HepG2 (cell line): ENCODE results near the gene CCNA2. TPM values are rescaled to one million over a fixed set of nuclear protein-coding genes. Genes with fewer than 3 reads are reported as not detected.
A peak's percentile ranks its signal among the peaks of the same experiment; 100 is the strongest.

Experiments
- ARID2 ChIP-seq: sonication (generic); formaldehyde crosslinking; IDR thresholded peaks from 2 replicates; pipeline ENCODE4 v1.8.1; 2022; ENCODE audit warnings: mild to moderate bottlenecking, missing genetic modification reagents, borderline replicate concordance
- CBX5 ChIP-seq: sonication (generic); formaldehyde crosslinking; IDR thresholded peaks from 2 replicates; pipeline ENCODE4 v1.4.0; 2020; ENCODE audit warnings: missing genetic modification reagents, borderline replicate concordance
- CEBPG ChIP-seq: IDR thresholded peaks from 2 replicates; pipeline ENCODE4 v1.6.1; 2016
- EP300 ChIP-seq, 3 experiments: sonication (generic) in 1 of 3; formaldehyde crosslinking in 1 of 3; IDR thresholded peaks; 2 replicates each; pipeline versions ENCODE4 v1.5.1 to v1.6.1; 2011 to 2020; ENCODE audit warnings: low read depth in 2 of 3, low read length in 2 of 3, borderline replicate concordance in 1 of 3, improper control_type of control experiment in 1 of 3, mild to moderate bottlenecking in 1 of 3, missing genetic modification reagents in 1 of 3, moderate library complexity in 1 of 3
- GATA4 ChIP-seq: sonication (generic); IDR thresholded peaks from 2 replicates; pipeline ENCODE4 v1.6.1; 2016; ENCODE audit warnings: antibody characterized with exemption, low read depth, borderline replicate concordance
- HMG20B ChIP-seq: conservative IDR thresholded peaks from 2 replicates; pipeline ENCODE4 v1.6.1; 2016; ENCODE audit warnings: missing genetic modification reagents, missing compliant biosample characterization
- HOXD1 ChIP-seq: sonication (generic); formaldehyde crosslinking; IDR thresholded peaks from 2 replicates; pipeline ENCODE4 v1.5.0; 2020; ENCODE audit warnings: missing genetic modification reagents
- JDP2 ChIP-seq: sonication (generic); formaldehyde crosslinking; IDR thresholded peaks from 2 replicates; pipeline ENCODE4 v1.8.1; 2022; ENCODE audit warnings: missing genetic modification reagents, borderline replicate concordance
- KDM5A ChIP-seq: fragments of 200-600 bp; sonication (generic); IDR thresholded peaks from 2 replicates; pipeline ENCODE4 v1.7.0; 2018; ENCODE audit warnings: antibody characterized with exemption, mild to moderate bottlenecking, low read length, borderline replicate concordance
- PATZ1 ChIP-seq: sonication (generic); formaldehyde crosslinking; IDR thresholded peaks from 2 replicates; pipeline ENCODE4 v1.4.0; 2020; ENCODE audit warnings: missing genetic modification reagents
- SMAD3 ChIP-seq: sonication (generic); formaldehyde crosslinking; IDR thresholded peaks from 2 replicates; pipeline ENCODE4 v1.4.0; 2020; ENCODE audit warnings: missing genetic modification reagents
- THAP11 ChIP-seq: IDR thresholded peaks from 2 replicates; pipeline ENCODE4 v1.6.1; 2016; ENCODE audit warnings: missing biosample characterization, missing genetic modification reagents
- ZFP90 ChIP-seq: sonication (generic); formaldehyde crosslinking; IDR thresholded peaks from 2 replicates; pipeline ENCODE4 v1.8.0; 2022; ENCODE audit warnings: missing genetic modification reagents, mild to moderate bottlenecking, inconsistent platforms, borderline replicate concordance
- ZHX1 ChIP-seq: sonication (generic); formaldehyde crosslinking; IDR thresholded peaks from 2 replicates; pipeline ENCODE4 v1.8.1; 2022; ENCODE audit warnings: low read depth, mild to moderate bottlenecking, missing genetic modification reagents
- ZNF143 ChIP-seq: sonication (generic); formaldehyde crosslinking; IDR thresholded peaks from 2 replicates; pipeline ENCODE4 v1.4.0; 2020; ENCODE audit warnings: missing genetic modification reagents
- ZNF292 ChIP-seq: sonication (generic); formaldehyde crosslinking; IDR thresholded peaks from 2 replicates; pipeline ENCODE4 v1.8.1; 2022; ENCODE audit warnings: mild to moderate bottlenecking, low read depth, missing genetic modification reagents, borderline replicate concordance
- polyA plus RNA-seq, 8 experiments: library from polyadenylated mRNA; depleted of rRNA in 3 of 8; stranded (reverse) in 7 of 8; unstranded in 1 of 8; fragments of >200 nt; fragmentation: Illumina TruSeq in 4 of 8; extraction: Trizol in 4 of 8; gene quantifications; 2 replicates each; pipeline versions ENCODE4 v1.2.1 to v1.2.3, GENCODE V29; 2011 to 2016; ENCODE audit warnings: low read depth in 4 of 8, missing spikeins in 1 of 8, mixed read lengths in 1 of 8; ENCODE audit not compliant: insufficient read depth in 1 of 8
- total RNA-seq, 5 experiments: library from RNA; depleted of rRNA; stranded (reverse); fragments of >200 nt; fragmentation: Illumina TruSeq; extraction: Trizol; gene quantifications; 2 replicates each; pipeline ENCODE4 v1.2.3, GENCODE V29; 2016; ENCODE audit warnings: low read depth in 1 of 5
- TF ChIP-seq, protein P1 (sequence below): sonication (generic); formaldehyde crosslinking; IDR thresholded peaks from 2 replicates; pipeline ENCODE4 v1.4.0; 2020; ENCODE audit warnings: missing genetic modification reagents, low read depth, mild to moderate bottlenecking, borderline replicate concordance
- TF ChIP-seq, protein P2 (sequence below): sonication (generic); formaldehyde crosslinking; IDR thresholded peaks from 2 replicates; pipeline ENCODE4 v1.4.0; 2020; ENCODE audit warnings: missing genetic modification reagents
- TF ChIP-seq, protein P3 (sequence below): sonication (generic); formaldehyde crosslinking; IDR thresholded peaks from 2 replicates; pipeline ENCODE4 v1.9.0; 2021; ENCODE audit warnings: missing genetic modification reagents, borderline replicate concordance

Gene CCNA2
- total and polyA plus RNA-seq, 2 of the 13 experiments (the other 11 are each of a cell fraction or from before 2014, with no cell fraction given) = 31.3 to 105 TPM

GRCh38 chr4:121800961-121801714 lies 22.5 kb downstream of the CCNA2 start, which contains the start of gene EXOSC9 (continued):
- TF ChIP-seq HMG20B (CRISPR knock-in tag) (0 out of 2 replicates have a peak, but pooled peaks have one; percentile 19), EP300 (IDR thresholded peaks at IDR 0.05; ENCODE audit: low read depth in 2 of 2, low read length in 2 of 2) (no peak; a peak in 1 of 4 replicates), EP300 (CRISPR knock-in tag; IDR thresholded peaks at IDR 0.05; ENCODE audit: borderline replicate concordance) (peak; percentile 36; the same call in 1 of the 2 replicates), CBX5 (CRISPR knock-in tag) (peak; percentile 82; the same call in 1 of the 2 replicates), PATZ1 (CRISPR knock-in tag) (no peak), ZFP90 (CRISPR knock-in tag) (peak; percentile 84; the same call in 1 of the 2 replicates), GATA4 (0 out of 2 replicates have a peak, but pooled peaks have one; percentile 58), ZNF292 (CRISPR knock-in tag) (peak; percentile 65; the same call in 1 of the 2 replicates), CEBPG (CRISPR knock-in tag) (peak; percentile 73), ZHX1 (CRISPR knock-in tag) (peak; percentile 90), THAP11 (peak; percentile 92), KDM5A (peak; percentile 99), JDP2 (CRISPR knock-in tag) (no peak), ZNF143 (CRISPR knock-in tag) (peak; percentile 78), SMAD3 (CRISPR knock-in tag) (peak; percentile 34; the same call in 1 of the 2 replicates), ARID2 (CRISPR knock-in tag) (peak; percentile 15; the same call in 1 of the 2 replicates), HOXD1 (CRISPR knock-in tag) (peak; percentile 74; the same call in 1 of the 2 replicates)
- TF ChIP-seq, protein P1, sequence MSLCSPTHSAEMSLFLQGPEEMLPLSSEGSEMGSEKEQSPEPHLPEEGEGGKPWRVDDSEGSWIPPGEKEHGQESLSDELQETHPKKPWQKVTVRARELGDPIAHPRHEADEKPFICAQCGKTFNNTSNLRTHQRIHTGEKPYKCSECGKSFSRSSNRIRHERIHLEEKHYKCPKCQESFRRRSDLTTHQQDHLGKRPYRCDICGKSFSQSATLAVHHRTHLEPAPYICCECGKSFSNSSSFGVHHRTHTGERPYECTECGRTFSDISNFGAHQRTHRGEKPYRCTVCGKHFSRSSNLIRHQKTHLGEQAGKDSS (CRISPR knock-in tag) = peak; percentile 64; the same call in 1 of the 2 replicates
- TF ChIP-seq, protein P2, sequence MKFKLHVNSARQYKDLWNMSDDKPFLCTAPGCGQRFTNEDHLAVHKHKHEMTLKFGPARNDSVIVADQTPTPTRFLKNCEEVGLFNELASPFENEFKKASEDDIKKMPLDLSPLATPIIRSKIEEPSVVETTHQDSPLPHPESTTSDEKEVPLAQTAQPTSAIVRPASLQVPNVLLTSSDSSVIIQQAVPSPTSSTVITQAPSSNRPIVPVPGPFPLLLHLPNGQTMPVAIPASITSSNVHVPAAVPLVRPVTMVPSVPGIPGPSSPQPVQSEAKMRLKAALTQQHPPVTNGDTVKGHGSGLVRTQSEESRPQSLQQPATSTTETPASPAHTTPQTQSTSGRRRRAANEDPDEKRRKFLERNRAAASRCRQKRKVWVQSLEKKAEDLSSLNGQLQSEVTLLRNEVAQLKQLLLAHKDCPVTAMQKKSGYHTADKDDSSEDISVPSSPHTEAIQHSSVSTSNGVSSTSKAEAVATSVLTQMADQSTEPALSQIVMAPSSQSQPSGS (CRISPR knock-in tag) = peak; percentile 76; the same call in 1 of the 2 replicates
- TF ChIP-seq, protein P3, sequence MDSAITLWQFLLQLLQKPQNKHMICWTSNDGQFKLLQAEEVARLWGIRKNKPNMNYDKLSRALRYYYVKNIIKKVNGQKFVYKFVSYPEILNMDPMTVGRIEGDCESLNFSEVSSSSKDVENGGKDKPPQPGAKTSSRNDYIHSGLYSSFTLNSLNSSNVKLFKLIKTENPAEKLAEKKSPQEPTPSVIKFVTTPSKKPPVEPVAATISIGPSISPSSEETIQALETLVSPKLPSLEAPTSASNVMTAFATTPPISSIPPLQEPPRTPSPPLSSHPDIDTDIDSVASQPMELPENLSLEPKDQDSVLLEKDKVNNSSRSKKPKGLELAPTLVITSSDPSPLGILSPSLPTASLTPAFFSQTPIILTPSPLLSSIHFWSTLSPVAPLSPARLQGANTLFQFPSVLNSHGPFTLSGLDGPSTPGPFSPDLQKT (CRISPR knock-in tag) = no peak
